ENCODE measurements around the gene RPS6KL1.
A peak's percentile ranks its signal among the peaks of the same experiment; 100 is the strongest.

The RPS6KL1 gene, protein sequence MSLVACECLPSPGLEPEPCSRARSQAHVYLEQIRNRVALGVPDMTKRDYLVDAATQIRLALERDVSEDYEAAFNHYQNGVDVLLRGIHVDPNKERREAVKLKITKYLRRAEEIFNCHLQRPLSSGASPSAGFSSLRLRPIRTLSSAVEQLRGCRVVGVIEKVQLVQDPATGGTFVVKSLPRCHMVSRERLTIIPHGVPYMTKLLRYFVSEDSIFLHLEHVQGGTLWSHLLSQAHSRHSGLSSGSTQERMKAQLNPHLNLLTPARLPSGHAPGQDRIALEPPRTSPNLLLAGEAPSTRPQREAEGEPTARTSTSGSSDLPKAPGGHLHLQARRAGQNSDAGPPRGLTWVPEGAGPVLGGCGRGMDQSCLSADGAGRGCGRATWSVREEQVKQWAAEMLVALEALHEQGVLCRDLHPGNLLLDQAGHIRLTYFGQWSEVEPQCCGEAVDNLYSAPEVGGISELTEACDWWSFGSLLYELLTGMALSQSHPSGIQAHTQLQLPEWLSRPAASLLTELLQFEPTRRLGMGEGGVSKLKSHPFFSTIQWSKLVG

DNA sequence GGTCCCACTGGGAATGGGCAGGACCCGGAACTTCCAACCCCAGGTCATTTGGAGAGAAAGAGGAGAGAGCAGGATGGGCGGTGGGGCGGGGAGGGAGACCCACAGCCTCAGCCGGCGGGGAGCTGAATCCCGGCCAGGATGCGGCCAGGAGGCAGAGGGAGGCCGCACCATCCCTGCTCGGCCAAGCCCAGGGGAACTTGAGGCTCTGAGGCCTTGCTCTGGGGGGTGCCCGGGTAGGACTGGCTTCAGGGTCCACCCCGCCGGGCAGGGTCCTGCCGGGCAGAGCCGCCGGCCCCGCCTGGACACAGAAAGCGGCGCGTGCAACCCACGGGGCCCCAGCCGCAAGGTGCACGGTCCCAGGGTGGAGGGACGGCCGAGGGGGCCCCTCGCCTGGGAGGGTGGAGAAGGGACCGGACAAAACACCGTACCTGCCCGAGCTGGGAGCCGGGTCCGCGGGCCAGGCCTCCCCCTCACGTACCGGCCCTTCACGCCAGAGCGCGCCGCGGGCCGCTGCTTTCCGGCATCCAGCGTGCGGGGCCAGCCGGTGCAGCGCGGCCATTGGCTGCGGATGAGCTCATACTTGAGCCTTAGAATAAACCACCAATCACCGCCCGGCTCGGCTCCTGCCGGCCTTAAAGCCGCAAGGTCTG lies at the start of gene RPS6KL1:
Gene RPS6KL1, minus strand, starts transcription at position 509 of the 650 bp plus-strand sequence. CDS start 1,719 bp downstream, outside the sequence.
- DNase-seq (ENCODE audit: low read depth, low spot score): peak; percentile 89

DNA sequence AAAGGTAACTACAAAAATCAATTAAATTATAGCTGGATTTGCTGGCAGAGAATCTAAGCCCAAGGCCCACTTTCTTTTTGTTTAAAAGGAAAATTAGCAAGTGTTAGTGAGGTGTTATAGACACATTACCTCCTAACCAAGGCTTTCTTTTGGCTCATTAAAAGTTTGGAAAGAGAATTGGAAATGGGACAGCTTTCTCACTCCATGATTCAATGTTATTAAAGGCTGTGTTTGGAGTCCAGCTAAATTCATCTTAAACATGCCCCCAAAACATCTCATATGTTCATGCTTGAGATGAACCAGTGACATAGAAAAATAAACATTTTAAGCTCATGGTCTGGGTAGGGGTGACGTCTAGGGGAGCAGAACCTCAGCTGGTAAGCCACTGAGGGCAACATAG lies 45.8 kb upstream of the RPS6KL1 start:
- no peak for DNase-seq (ENCODE audit: low read depth, low spot score)

DNA sequence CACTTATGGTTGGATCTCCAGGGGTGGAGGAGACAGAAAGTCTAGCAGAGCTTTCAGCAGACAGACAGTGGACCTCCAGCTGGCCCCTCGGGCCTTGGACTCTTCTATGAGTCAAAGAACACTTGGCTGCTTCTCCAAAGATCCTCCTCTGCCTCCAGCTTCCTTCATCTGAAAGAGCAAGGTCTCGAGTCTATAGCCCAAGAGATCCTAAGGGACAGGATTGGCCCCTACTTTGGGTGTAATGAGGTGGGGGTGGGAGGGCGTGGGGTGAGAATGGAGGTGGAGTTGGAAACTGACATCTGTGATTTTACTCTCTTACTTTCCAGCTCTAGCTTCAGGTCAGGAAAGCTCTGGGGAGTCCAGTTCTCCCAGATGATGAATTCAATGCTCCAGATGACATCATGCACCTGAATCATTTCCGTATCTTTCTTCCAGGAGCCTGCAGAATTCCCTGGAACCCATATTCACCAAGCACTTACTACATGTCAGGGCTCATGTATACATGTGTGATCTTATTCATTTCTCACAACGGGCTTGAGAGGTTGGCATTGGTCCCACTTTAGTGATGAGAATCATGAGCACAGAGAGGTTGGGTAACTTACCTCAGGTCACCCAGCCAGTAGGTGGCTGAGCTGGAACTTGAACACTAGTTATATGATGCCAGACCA lies 42.6 kb upstream of the RPS6KL1 start:
- no peak for DNase-seq (ENCODE audit: low read depth, low spot score)

DNA sequence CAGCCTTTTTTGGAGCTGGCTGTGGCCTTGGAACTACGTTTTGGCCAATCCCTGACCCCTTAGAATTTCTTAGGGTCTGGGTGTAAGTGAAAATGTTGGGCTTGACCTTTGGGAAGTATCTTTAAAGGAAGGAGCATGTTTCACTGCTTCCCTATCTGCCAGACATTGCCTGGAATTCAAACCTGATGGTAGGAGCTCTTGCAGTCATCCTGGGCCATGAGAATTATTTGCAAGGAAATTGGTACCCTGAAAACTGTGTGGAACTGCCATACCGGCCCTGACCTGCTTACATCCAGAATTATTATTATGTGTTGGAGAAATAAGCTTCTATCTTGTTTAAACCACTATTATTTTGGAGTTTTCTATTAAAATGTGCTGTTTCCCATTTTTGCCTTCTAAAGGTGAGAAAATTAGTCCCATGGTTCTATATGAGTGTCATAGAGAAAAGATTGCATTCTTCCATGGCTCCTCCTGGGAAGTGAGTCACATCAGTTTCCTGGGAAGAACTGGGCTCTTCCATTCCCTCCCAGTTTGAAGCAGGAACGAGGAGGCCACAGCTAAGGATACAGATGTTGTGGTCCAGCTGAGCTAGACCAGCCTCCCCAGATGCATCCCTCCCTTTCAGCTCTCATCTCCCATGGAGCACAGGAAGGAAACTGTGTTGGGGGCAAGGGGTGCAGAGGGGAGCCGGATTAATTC lies 41.9 kb upstream of the RPS6KL1 start:
- DNase-seq (ENCODE audit: low read depth, low spot score): no peak

DNA sequence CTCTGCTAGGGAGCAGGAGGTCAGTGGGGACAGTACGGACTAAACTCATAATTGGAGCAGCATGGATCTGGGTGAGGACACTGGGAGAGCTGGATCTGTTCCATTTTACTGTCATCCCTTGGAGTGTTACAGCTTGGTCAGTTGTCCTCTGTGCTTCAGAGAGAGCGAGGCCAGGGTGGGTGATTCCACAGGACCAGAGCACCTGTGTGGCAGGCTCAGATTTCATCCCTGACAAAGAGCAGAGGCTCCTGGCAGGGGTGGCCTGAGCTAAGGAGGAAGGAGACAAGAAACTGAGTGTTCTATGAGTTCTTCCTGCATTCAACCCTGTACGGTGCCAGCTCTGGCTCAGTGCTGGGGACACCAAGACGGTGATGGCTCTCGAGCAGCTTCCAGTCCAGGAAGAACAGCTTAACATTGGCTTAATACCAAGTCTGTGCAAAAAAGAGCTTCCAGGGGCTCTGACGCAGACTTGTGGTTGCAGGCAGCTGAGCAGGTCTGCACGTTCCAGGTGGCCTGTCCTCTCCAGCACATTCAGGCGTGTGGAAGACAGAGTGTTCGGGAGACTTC lies 40.7 kb upstream of the RPS6KL1 start:
- no peak for DNase-seq (ENCODE audit: low read depth, low spot score)

DNA sequence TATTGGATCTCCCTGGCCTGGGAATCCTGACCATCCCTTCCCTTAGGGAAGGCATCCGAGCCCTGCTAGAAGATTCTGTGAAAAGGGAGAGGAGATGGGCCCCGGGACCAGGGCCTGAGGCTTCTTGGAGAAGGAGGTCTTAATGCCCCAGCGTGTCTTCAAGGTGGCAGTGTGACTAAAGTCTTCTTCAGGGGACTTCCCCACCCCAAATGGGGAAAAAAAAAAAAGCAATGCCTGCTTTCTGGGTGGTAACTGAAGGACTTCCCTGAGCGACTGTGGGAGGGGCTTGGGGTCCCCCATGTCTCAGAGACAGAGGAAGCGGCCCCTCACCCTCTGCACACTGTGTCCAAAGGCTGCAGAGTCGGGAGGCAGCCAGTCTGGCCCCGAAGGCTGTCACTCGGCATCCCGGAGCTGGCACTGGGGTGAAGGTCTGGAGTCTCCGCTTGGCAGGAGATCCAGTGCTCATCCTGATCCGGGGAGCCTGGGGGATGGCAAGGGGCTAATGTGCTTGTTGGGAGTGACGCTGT lies 40.2 kb upstream of the RPS6KL1 start:
- no peak for DNase-seq (ENCODE audit: low read depth, low spot score)

DNA sequence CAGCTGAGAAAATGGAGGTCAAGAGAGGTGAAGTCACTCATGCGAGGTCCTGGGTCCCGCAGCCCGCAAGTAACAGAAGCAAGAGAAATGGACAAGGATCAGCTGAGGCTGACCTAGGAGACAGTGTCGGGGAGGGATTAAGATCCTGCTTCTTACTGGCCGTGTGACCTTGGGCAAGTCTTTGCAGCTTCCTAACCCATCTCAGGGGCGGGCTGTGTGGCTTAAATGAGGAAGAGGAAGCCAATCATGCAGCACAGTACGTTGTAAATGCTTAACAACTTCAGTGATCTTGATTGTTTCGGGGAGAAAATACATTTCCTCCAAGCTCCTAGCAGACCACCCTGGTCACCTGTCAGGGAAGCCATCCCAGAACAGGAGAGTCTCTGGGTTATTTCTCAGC lies 39.4 kb upstream of the RPS6KL1 start:
- DNase-seq (ENCODE audit: low read depth, low spot score): no peak

DNA sequence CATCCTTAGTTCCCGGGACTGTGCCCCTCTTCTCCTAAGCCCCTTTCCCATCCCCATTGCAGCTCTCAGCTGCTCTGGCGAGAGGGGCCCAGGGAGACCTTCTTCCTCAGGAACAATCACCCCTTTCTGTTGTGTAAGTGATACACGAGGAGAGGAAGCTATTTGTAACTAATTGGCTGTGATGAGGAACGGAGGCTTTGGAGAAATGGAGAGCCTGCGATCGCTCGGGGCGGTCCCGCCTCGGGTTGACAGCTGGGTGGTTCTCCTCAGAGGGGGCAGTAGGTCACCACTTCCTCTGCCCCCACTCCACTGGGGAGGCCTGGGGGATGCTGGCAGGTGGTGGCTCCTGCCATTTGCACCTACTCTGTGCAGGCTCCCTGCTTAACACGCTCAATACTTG lies 39.0 kb upstream of the RPS6KL1 start:
- no peak for DNase-seq (ENCODE audit: low read depth, low spot score)

DNA sequence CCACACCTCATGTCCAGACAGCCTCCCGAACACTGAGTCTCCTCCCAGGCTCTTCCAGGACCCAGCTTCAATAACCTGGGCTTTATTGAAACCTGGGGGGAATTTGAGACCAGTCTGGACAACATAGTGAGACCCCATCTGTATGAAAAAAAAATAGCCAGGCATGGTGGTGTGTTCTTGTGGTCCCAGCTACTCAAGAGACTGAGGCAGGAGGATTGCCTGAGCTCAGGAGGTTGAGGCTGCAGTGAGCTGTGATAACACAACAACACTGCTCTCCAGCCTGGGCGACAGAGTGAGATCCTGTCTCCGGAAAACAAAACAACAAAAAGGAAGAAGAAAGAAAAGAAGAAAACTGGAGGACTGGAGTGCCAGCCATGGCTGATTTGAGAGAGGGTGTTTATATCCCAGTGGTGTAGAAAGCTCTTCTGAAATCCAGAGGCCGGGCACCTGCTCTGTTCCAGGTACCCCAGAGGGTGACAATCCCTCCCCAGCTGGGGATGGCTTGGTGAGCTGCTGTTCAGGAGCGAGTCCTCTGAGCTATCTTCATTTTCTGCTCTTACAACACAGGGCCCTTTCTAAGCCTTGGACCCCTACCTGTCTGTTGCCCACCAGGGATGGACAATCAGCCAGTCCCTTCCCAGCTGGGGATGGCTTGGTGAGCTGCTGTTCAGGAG lies 38.3 kb upstream of the RPS6KL1 start:
- no peak for DNase-seq (ENCODE audit: low read depth, low spot score)

DNA sequence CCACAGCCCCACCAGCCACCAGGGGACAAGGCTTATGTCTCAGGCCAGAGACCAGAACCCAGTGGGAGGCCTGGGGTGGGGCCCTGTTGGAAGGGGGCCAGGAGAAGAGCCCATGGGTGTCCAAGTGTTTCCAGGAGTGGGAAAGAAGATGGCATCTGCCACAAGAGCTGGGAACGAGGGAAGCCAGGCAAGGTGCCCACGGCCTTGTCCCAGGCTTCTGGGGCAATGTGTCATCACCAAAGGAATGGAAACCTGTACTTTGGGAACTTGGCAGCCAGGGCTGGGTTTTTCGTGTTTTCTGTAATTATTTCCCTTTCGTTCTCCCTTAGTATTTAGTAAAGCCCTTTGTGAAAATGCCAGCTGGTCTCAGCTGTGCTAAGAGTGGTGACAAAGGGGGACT lies 37.7 kb upstream of the RPS6KL1 start:
- no peak for DNase-seq (ENCODE audit: low read depth, low spot score)

DNA sequence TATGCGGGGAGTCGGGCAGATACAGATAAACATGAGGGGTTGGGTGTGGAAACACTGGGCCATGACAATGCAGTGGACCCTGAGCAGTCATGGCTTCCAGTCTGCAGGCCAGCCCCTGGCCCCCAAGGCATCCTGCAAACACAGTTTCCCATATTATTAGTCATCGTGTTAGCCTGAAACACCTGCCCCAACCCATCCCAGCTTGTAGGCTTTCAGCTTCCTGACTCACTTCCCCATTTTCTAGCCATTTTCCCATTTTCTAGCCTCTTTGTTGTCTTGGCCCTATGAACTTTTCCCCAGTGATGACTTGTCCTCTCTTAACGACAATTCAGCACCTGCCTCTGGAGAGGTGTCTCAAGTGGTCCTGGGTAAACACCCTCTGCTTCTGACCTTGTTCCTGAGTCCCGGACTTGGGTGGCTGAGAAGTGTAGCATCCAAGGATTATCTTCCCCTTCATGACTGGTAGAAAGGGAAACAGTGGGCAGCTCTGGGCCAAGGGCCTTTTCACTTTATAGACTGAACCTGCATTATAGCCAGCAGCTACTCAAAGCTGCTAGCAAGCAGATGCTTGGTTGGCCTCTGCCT lies 36.6 kb upstream of the RPS6KL1 start:
- no peak for DNase-seq (ENCODE audit: low read depth, low spot score)

DNA sequence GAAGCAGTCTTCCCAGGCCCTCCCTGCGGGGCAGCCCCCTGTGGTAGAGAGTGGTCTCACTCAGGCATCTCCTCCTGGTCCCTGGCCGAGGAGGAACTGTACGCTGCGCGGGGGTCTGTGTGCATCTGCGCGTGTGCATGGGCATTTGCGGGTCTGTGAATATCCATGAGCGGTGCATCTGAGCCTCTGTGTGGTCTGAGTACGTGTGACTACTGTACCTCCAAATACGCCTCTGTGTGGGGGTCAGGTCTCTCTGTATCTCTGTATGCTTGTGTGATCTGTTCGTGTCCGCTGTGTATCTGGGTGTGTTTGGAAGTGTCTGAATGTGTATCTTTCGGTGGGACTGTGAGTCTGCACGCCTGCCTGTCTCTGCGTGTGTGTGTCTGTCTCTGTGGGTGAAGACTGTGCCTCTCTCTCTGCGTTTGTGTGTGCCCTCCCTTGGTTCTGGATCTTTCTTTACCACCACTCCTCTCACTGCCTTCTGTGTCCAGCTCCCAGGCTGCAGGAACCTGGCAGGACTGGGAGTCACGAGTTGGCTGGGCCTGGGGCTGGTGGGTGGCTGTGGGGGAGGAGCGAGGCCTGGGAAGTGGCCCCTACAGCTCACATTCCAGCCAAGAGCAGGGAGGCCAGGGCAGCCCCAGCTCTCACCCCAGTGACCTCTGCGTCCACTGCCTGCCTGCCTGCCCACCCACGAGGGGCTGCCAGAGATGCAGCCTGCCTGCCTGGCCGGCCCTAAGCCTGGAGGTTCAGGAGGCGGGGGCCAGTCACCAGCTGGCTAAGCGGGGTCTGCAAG lies 33.4 kb upstream of the RPS6KL1 start:
- peak; percentile 79 for DNase-seq (ENCODE audit: low read depth, low spot score)

DNA sequence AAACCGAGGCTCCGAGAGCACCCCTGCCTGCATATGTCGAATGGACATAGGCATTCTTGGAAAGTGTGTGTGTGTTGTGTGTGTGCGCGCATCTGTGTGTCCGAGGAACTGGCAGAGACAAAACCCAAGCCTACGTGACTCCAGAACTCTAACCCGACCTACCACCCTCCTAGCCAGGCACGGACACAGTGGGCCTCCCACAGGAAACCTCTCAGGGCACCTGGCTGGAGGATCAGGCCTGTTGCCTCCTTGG lies 32.9 kb upstream of the RPS6KL1 start:
- DNase-seq (ENCODE audit: low read depth, low spot score): no peak

DNA sequence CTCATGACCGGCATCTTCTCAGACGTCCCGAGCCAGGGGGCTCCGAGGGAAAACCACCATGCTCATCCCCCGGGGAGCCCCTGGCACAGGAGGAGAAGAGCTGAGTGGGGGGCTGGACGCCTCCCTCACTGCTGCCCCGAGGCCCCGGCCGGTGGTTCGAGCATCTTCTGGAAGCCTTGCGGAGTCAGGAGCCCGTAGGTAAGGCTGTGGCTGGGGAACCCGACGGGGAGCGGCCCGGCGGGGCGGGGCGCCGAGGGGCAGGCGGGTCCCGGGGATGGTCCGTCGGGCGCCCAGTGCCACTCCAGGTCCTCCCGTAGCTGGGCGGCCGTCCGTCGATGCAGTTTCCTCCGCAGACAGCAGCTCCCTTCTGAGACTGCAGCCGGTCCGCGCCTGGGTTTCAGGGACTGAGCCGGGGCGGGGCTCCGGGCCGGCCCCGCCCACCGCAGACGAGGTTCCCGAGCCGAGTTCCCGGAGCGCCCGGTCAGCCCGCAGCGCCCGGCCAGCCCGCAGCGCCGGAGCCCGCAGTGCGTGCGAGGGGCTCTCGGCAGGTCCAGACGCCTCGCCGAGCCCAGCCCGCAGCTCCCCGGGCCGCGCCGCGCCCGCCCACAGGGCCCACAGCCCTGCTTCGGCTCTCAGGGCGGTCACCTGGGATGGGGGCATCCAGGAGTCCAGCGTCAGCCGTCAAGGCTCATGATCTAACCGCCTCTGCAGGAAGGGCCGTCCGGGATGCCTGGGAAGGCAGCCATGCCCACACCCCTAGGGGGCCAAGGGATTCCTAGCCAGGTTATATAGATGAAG lies 32.4 kb upstream of the RPS6KL1 start, which contains the start of gene PGF:
Gene PGF, minus strand, starts transcription at position 369 of the 798 bp plus-strand sequence. Its CDS starts 355 bp downstream, at position 14.
- peak; percentile 82 for DNase-seq (ENCODE audit: low read depth, low spot score)

DNA sequence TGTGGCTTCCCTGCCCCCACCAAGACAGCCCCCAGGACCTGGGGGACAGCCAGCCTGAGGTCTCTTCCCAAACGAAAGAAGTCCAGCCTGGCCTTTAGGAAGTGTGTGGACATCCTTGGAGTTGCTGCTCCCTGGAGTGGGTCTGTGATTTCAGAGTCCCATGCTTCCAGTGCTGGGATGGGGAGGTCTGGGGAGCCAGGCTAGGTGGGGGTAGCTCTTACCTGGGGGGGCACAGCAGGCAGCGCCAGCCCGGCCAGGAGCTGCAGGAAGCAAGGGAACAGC lies 31.8 kb upstream of the RPS6KL1 start:
- DNase-seq (ENCODE audit: low read depth, low spot score): no peak

DNA sequence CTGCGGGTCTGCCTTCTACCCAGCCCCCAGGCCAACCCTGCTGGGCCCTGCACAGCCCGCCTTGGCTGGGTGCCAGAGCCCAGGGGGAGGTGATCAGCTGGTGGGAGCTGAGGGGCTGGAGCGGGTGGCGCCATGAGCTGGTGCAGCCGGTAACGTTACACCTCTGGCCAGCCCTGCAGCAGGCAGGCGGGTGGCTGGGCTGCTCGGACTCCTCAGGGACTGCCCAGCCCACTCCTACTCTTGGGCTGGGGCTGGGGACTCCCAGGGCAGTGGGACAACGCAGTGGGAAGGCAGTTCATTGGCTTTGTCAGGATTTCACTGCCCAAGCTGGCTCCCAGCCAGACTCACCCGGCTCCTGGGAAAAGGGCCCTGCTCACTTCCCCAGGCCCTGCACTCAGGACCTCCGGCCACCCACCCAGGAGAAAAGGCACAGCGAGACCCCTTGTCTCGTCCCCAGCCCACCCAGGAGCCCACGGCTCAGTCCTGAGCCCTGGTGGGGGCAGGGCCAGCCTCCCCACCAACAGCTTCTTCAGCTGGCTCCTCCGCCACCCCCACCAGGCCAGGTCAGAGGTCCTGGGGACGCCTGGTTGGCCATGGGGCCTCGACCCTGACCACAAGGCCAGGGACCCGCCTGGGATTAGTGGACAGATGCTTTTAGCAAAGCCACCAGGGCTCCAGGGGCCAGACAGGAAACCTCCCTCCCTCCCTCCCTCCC lies 31.3 kb upstream of the RPS6KL1 start:
- peak; percentile 62 for DNase-seq (ENCODE audit: low read depth, low spot score)

DNA sequence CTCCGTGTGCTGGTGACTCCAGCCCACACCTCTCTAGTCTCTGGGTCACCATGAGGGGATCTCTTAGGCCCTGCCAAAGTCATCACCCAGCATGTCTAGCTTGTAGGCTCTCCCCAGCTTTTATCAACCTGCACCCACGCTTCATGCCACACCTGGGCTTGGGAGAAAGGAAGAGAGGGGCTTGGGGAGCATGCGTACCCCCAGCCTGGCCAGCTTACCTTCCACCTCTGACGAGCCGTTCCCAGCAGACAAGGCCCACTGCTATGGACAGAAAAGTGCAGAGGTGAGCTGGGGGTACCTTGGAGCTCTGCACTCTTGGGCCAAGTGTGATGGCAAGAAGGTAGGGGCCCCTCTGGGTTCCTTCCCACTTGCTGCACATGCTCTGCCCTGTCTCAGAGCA lies 30.6 kb upstream of the RPS6KL1 start:
- DNase-seq (ENCODE audit: low read depth, low spot score): no peak
